ENCODE results near the gene ZKSCAN5. TPM values are rescaled to one million over a fixed set of nuclear protein-coding genes. Genes with fewer than 3 reads are reported as not detected.
"Not testable (repeated sequence)": the region's sequence is repeated elsewhere in the genome, so short reads cannot be mapped to it uniquely, and the experiment has no call there.

Gene ZKSCAN5
- total and polyA plus RNA-seq, 2 donors (not counting 1 experiment from before 2014, with no cell fraction given) = 9.6 to 17.5 TPM

DNA sequence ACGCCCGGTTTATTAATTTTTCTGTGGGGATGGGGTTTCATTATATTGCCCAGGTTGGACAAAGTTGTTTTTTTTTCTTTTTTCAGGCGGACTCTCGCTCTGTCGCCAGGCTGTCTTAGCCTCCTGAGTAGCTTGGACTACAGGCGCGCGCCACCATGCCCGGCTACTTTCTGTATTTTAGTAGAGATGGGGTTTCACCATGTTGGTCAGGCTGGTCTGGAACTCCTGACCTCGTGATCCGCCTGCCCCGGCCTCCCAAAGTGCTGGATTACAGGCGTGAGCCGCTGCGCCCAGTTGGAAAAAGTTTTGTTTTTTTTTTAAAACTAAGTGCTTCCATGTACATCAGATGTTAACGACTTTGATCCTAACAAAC is 3.8 kb upstream of the ZKSCAN5 start:
- DNase-seq (ENCODE audit: low read depth in 2 of 2) = no peak
- Histone ChIP-seq H3K4me2 (ENCODE audit: extremely low read depth, insufficient read depth, low read length) (peak overlapping the region; percentile 42), H3K27me3 (ENCODE audit: control insufficient read depth, insufficient read depth, low read length) (no peaks in the 10 kb centered on the region), H3K79me2 (ENCODE audit: control insufficient read depth, insufficient read depth, low read length) (peaks cover 49% of the 10 kb centered on the region), H3K36me3 (ENCODE audit: control insufficient read depth, insufficient read depth, low read length) (peaks cover 9% of the 10 kb centered on the region), H3K9me3 (ENCODE audit: control insufficient read depth, insufficient read depth, low read depth, low read length) (no peaks in the 10 kb centered on the region), H3K27ac (ENCODE audit: insufficient read depth, low read length) (peak overlapping the region; percentile 98), H4K20me1 (ENCODE audit: control insufficient read depth, extremely low read depth, insufficient read depth, low read length) (no peaks in the 10 kb centered on the region), H3K4me1 (ENCODE audit: control insufficient read depth, extremely low read depth, insufficient read depth, low read length) (peaks cover 3% of the 10 kb centered on the region), H2AFZ (ENCODE audit: low read length) (peak overlapping the region; percentile 79), H3K4me3 (replicated peaks in 1 of 4; ENCODE audit: control extremely low read depth in 1 of 4, insufficient read depth in 1 of 4, low read depth in 3 of 4, low read length in 4 of 4) (peak overlapping the region; percentile 93 to 99 (median 99)), H3K9ac (ENCODE audit: insufficient read depth, low read length) (peak overlapping the region; percentile 95)
- TF ChIP-seq, protein P1, sequence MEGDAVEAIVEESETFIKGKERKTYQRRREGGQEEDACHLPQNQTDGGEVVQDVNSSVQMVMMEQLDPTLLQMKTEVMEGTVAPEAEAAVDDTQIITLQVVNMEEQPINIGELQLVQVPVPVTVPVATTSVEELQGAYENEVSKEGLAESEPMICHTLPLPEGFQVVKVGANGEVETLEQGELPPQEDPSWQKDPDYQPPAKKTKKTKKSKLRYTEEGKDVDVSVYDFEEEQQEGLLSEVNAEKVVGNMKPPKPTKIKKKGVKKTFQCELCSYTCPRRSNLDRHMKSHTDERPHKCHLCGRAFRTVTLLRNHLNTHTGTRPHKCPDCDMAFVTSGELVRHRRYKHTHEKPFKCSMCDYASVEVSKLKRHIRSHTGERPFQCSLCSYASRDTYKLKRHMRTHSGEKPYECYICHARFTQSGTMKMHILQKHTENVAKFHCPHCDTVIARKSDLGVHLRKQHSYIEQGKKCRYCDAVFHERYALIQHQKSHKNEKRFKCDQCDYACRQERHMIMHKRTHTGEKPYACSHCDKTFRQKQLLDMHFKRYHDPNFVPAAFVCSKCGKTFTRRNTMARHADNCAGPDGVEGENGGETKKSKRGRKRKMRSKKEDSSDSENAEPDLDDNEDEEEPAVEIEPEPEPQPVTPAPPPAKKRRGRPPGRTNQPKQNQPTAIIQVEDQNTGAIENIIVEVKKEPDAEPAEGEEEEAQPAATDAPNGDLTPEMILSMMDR (conservative IDR thresholded peaks at IDR 0.05 in 1 of 2, IDR thresholded peaks at IDR 0.05 in 1 of 2; ENCODE audit: low read depth in 1 of 2, low read length in 2 of 2) = no peak
- TF ChIP-seq EZH2 (IDR thresholded peaks at IDR 0.05; ENCODE audit: low read length, missing control alignments) = no peak

GRCh38 chr7:99501236-99501635 is 3.2 kb upstream of the ZKSCAN5 start:
- H3K9ac ChIP-seq (ENCODE audit: insufficient read depth, low read length); H2AFZ ChIP-seq (ENCODE audit: low read length); H3K27me3 ChIP-seq (ENCODE audit: control insufficient read depth, insufficient read depth, low read length); H3K4me2 ChIP-seq (ENCODE audit: extremely low read depth, insufficient read depth, low read length); H3K36me3 ChIP-seq (ENCODE audit: control insufficient read depth, insufficient read depth, low read length); H3K4me1 ChIP-seq (ENCODE audit: control insufficient read depth, extremely low read depth, insufficient read depth, low read length); H4K20me1 ChIP-seq (ENCODE audit: control insufficient read depth, extremely low read depth, insufficient read depth, low read length); H3K27ac ChIP-seq (ENCODE audit: insufficient read depth, low read length); H3K9me3 ChIP-seq (ENCODE audit: control insufficient read depth, insufficient read depth, low read depth, low read length); DNase-seq (ENCODE audit: low read depth in 2 of 2): not testable (repeated sequence)
- peak overlapping the region in 2 of 4 experiments; percentile 99 for H3K4me3 ChIP-seq (replicated peaks in 1 of 4; ENCODE audit: control extremely low read depth in 1 of 4, insufficient read depth in 1 of 4, low read depth in 3 of 4, low read length in 4 of 4)
- H3K79me2 ChIP-seq (ENCODE audit: control insufficient read depth, insufficient read depth, low read length) = peaks cover 54% of the 10 kb centered on the region

- H3K9me3 ChIP-seq (ENCODE audit: control insufficient read depth, insufficient read depth, low read depth, low read length) = no peaks in the 10 kb centered on the region
- TF ChIP-seq, protein P1 (conservative IDR thresholded peaks at IDR 0.05 in 1 of 2, IDR thresholded peaks at IDR 0.05 in 1 of 2; ENCODE audit: low read depth in 1 of 2, low read length in 2 of 2) = no peak
- TF ChIP-seq EZH2 (IDR thresholded peaks at IDR 0.05; ENCODE audit: low read length, missing control alignments) = no peak
- no peaks in the 10 kb centered on the region for H3K36me3 ChIP-seq (ENCODE audit: control insufficient read depth, insufficient read depth, low read length)
- no peaks in the 10 kb centered on the region for H4K20me1 ChIP-seq (ENCODE audit: control insufficient read depth, extremely low read depth, insufficient read depth, low read length)
- peak overlapping the region; percentile 48 to 97 (median 86) for H3K4me3 ChIP-seq (replicated peaks in 1 of 4; ENCODE audit: control extremely low read depth in 1 of 4, insufficient read depth in 1 of 4, low read depth in 3 of 4, low read length in 4 of 4)
- no peak overlapping the region for H3K9ac ChIP-seq (ENCODE audit: insufficient read depth, low read length)
- DNase-seq (ENCODE audit: low read depth in 2 of 2) = peak in 1 of 2 donors; percentile 96
- no peaks in the 10 kb centered on the region for H3K27me3 ChIP-seq (ENCODE audit: control insufficient read depth, insufficient read depth, low read length)
- peaks cover 3% of the 10 kb centered on the region for H3K4me1 ChIP-seq (ENCODE audit: control insufficient read depth, extremely low read depth, insufficient read depth, low read length)
- peak overlapping the region; percentile 68 for H3K4me2 ChIP-seq (ENCODE audit: extremely low read depth, insufficient read depth, low read length)
- H3K79me2 ChIP-seq (ENCODE audit: control insufficient read depth, insufficient read depth, low read length) = peaks cover 44% of the 10 kb centered on the region
- H2AFZ ChIP-seq (ENCODE audit: low read length) = peak overlapping the region; percentile 86
- peak overlapping the region; percentile 89 for H3K27ac ChIP-seq (ENCODE audit: insufficient read depth, low read length)
Measured at GRCh38 chr7:99504281-99504602, 220 bp upstream of the ZKSCAN5 start.
